GM23338 (cell line): Measurements from ENCODE around the gene KLHL26. TPM values are rescaled to one million over a fixed set of nuclear protein-coding genes. Genes with fewer than 3 reads are reported as not detected.

Experiments
- ATAC-seq: fragments of 200-7000 bp; cut with Tn5 transposase; 3 replicates; pipeline ENCODE4 v1.9.1; 2020
- DNase-seq: peaks from one replicate; pipeline ENCODE4 v3.0.0-alpha.2; 2015; ENCODE audit warnings: low spot score
- H2AFZ ChIP-seq: fragments of 200-600 bp; sonication (generic); 2 replicates; pipeline ENCODE4 v1.8.0; 2016; ENCODE audit warnings: antibody characterized with exemption, mild to moderate bottlenecking, moderate library complexity
- H3F3A ChIP-seq: fragments of 200-600 bp; sonication (generic); replicated peaks from 2 replicates; pipeline ENCODE4 v1.8.0; 2017; ENCODE audit warnings: antibody characterized with exemption, mixed run types, low read depth
- H3K27ac ChIP-seq: fragments of 200-600 bp; sonication (generic); 2 replicates; pipeline ENCODE4 v1.6.1; 2016; ENCODE audit warnings: low read depth
- H3K27me3 ChIP-seq: fragments of 200-600 bp; sonication (generic); 2 replicates; pipeline ENCODE4 v1.8.0; 2016; ENCODE audit warnings: mild to moderate bottlenecking, mixed run types, moderate library complexity; ENCODE audit not compliant: insufficient read depth
- H3K36me3 ChIP-seq: fragments of 200-600 bp; sonication (generic); 2 replicates; pipeline ENCODE4 v1.8.0; 2016; ENCODE audit warnings: mild to moderate bottlenecking; ENCODE audit not compliant: insufficient read depth
- H3K4me1 ChIP-seq: fragments of 200-600 bp; sonication (generic); 2 replicates; pipeline ENCODE4 v1.8.0; 2016; ENCODE audit warnings: mild to moderate bottlenecking, moderate library complexity; ENCODE audit not compliant: insufficient read depth
- H3K4me2 ChIP-seq: fragments of 200-600 bp; sonication (generic); 2 replicates; pipeline ENCODE4 v1.7.1; 2017; ENCODE audit warnings: mixed run types
- H3K4me3 ChIP-seq: fragments of 200-600 bp; sonication (generic); 2 replicates; pipeline ENCODE4 v1.6.1; 2016; ENCODE audit warnings: mixed run types
- H3K79me2 ChIP-seq: fragments of 200-600 bp; sonication (generic); replicated peaks from 2 replicates; pipeline ENCODE4 v1.8.0; 2017; ENCODE audit warnings: mild to moderate bottlenecking; ENCODE audit not compliant: insufficient read depth
- H3K9me2 ChIP-seq: fragments of 200-600 bp; sonication (generic); 2 replicates; pipeline ENCODE4 v1.8.0; 2017; ENCODE audit not compliant: insufficient read depth
- H4K20me1 ChIP-seq: fragments of 200-600 bp; sonication (generic); replicated peaks from 2 replicates; pipeline ENCODE4 v1.8.0; 2017; ENCODE audit warnings: mild to moderate bottlenecking; ENCODE audit not compliant: insufficient read depth
- H3K27ac Mint-ChIP-seq: 2 replicates; pipeline ENCODE4 v1.8.0; 2020; ENCODE audit warnings: inconsistent platforms, mild to moderate bottlenecking, moderate library complexity, mixed read lengths
- H3K27me3 Mint-ChIP-seq: 3 replicates; pipeline ENCODE4 v1.8.0; 2022; ENCODE audit warnings: low read depth, mild to moderate bottlenecking, moderate library complexity, mixed read lengths, inconsistent platforms; ENCODE audit not compliant: insufficient read depth, poor library complexity
- H3K36me3 Mint-ChIP-seq: 3 replicates; pipeline ENCODE4 v1.8.0; 2021; ENCODE audit warnings: low read depth, mild to moderate bottlenecking, inconsistent platforms, moderate library complexity, mixed read lengths
- H3K4me1 Mint-ChIP-seq: 3 replicates; pipeline ENCODE4 v1.8.0; 2020; ENCODE audit warnings: mild to moderate bottlenecking, inconsistent platforms, mixed read lengths
- H3K4me3 Mint-ChIP-seq: 3 replicates; pipeline ENCODE4 v1.8.0; 2021; ENCODE audit warnings: moderate library complexity, mild to moderate bottlenecking, inconsistent platforms, mixed read lengths
- H3K9me3 Mint-ChIP-seq: 3 replicates; pipeline ENCODE4 v1.8.0; 2020; ENCODE audit warnings: moderate library complexity, mild to moderate bottlenecking, inconsistent platforms, mixed read lengths
- ETS1 ChIP-seq: IDR thresholded peaks from 2 replicates; pipeline ENCODE4 v1.6.1; 2016; ENCODE audit warnings: antibody characterized with exemption
- EZH2 ChIP-seq: fragments of 200-600 bp; sonication (generic); IDR thresholded peaks from one replicate; pipeline ENCODE4 v1.8.0; 2017; ENCODE audit warnings: antibody characterized with exemption, mild to moderate bottlenecking, low read depth; ENCODE audit not compliant: unreplicated experiment
- EZH2phosphoT487 ChIP-seq: fragments of 200-600 bp; sonication (generic); IDR thresholded peaks from one replicate; pipeline ENCODE4 v1.8.1; 2018; ENCODE audit warnings: antibody characterized with exemption; ENCODE audit not compliant: unreplicated experiment
- ZNF331 ChIP-seq: fragments of 250-450 bp; sonication (Bioruptor Pico); IDR thresholded peaks from 2 replicates; pipeline ENCODE4 v1.5.0; 2020; ENCODE audit warnings: low read depth, mild to moderate bottlenecking, moderate library complexity
- ZNF462 ChIP-seq: fragments of 250-450 bp; sonication (Bioruptor Pico); IDR thresholded peaks from 2 replicates; pipeline ENCODE4 v1.5.0; 2020; ENCODE audit warnings: mild to moderate bottlenecking, moderate library complexity
- polyA plus RNA-seq: library from polyadenylated mRNA; unstranded; fragments of >200 nt; fragmentation: Nextera tagmentation; extraction: Ambion mirVana; gene quantifications from 2 replicates; pipeline ENCODE4 v1.2.1, GENCODE V29; 2016
- total RNA-seq: library from RNA; depleted of rRNA; stranded (reverse); fragments of >200 nt; shearing (Covaris generic); gene quantifications from 2 replicates; pipeline ENCODE4 v1.2.3, GENCODE V29; 2014

KLHL26 gene
- total and polyA plus RNA-seq, 2 experiments from 2014 or later = 3.6 to 11.2 TPM

- TF ChIP-seq ZNF462 (CRISPR knock-in tag) = no peak
Measured at GRCh38 chr19:18620902-18621301, 15.9 kb upstream of the KLHL26 start (continued).

GRCh38 chr19:18626906-18627305 is 9.9 kb upstream of the KLHL26 start:
- ATAC-seq (no peak), DNase-seq (peak; percentile 28)
- Mint-ChIP-seq H3K27me3 (peaks cover 9% of the 10 kb centered on the region), H3K27ac (no peak overlapping the region), H3K4me1 (no peaks in the 10 kb centered on the region), H3K36me3 (no peaks in the 10 kb centered on the region), H3K9me3 (no peaks in the 10 kb centered on the region), H3K4me3 (no peak overlapping the region)
- no peak for TF ChIP-seq ETS1
- TF ChIP-seq EZH2 = no peak
- no peak for TF ChIP-seq ZNF462 (CRISPR knock-in tag)
- TF ChIP-seq ZNF331 = no peak
- TF ChIP-seq EZH2phosphoT487 = no peak
- Histone ChIP-seq H3F3A (no peaks in the 10 kb centered on the region), H2AFZ (no peak overlapping the region), H3K4me3 (no peak overlapping the region), H3K27ac (no peak overlapping the region), H3K9me2 (no peaks in the 10 kb centered on the region), H3K4me1 (no peaks in the 10 kb centered on the region), H4K20me1 (no peaks in the 10 kb centered on the region), H3K79me2 (no peaks in the 10 kb centered on the region), H3K27me3 (no peaks in the 10 kb centered on the region), H3K4me2 (no peak overlapping the region), H3K36me3 (no peaks in the 10 kb centered on the region)
